K562 (cell line): ENCODE data around the gene ST7. TPM values are rescaled to one million over a fixed set of nuclear protein-coding genes. Genes with fewer than 3 reads are reported as not detected.

Experiments
- ATAC-seq: fragments of 200-7000 bp; cut with Tn5 transposase; 3 replicates; pipeline ENCODE4 v1.9.1; 2020; ENCODE audit warnings: moderate library complexity
- BruUV-seq: library from RNA; stranded (reverse); fragments of 400-500 nt; replicated peaks from 2 replicates; lab custom pipeline; 2021; lab: Mats Ljungman, UMichigan
- CTCF ChIA-PET: fragments of 300-600 bp; formaldehyde crosslinking; extraction: SDS; loops from one replicate; lab custom pipeline; 2021; ENCODE audit warnings: low intra/inter-chr PET ratio; lab: Yijun Ruan, JAX
- POLR2A ChIA-PET: fragments of 300-600, 350-650 bp; sonication (Branson Sonifier 250); formaldehyde crosslinking; extraction: SDS; loops from one replicate; lab custom pipeline; 2021; ENCODE audit warnings: antibody characterized with exemption, inconsistent platforms; lab: Yijun Ruan, JAX
- DNase-seq, 4 experiments: peaks; one replicate each; pipeline versions ENCODE4 v3.0.0 to v3.0.0-alpha.2; 2011 to 2018; ENCODE audit warnings: low spot score in 3 of 4, mixed read lengths in 3 of 4; ENCODE audit errors: extremely low read depth in 1 of 4
- FAIRE-seq: peaks from 2 replicates; lab custom pipeline; 2011; peaks lifted over from hg19 to GRCh38; lab: Jason Lieb, UNC
- H2AFZ ChIP-seq: 2 replicates; pipeline ENCODE4 v1.6.0; 2011; ENCODE audit warnings: low read depth, low read length, control low read depth, inconsistent platforms
- H3K27ac ChIP-seq: fragments of 200-600 bp; 3 replicates; pipeline ENCODE4 v1.8.0; 2011; ENCODE audit warnings: low read depth, mild to moderate bottlenecking, control low read depth, inconsistent platforms, low read length, moderate library complexity, mixed read lengths; ENCODE audit errors: extremely low read depth
- H3K27me3 ChIP-seq, 2 experiments: fragments of 300-600 bp in 1 of 2; 2 replicates in 1 of 2; 3 replicates in 1 of 2; pipeline versions ENCODE4 v1.6.0 to v1.8.0; 2011; ENCODE audit warnings: inconsistent platforms in 2 of 2, low read length in 2 of 2, mild to moderate bottlenecking in 1 of 2, mixed read lengths in 1 of 2, moderate library complexity in 1 of 2; ENCODE audit not compliant: control insufficient read depth in 2 of 2, insufficient read depth in 2 of 2
- H3K36me3 ChIP-seq: fragments of 300-600 bp; 3 replicates; pipeline ENCODE4 v1.8.0; 2011; ENCODE audit warnings: mild to moderate bottlenecking, low read length, inconsistent platforms; ENCODE audit not compliant: control insufficient read depth, insufficient read depth
- H3K4me1 ChIP-seq, 2 experiments: fragments of 200-600 bp in 1 of 2; replicated peaks in 1 of 2; 2 replicates in 1 of 2; 3 replicates in 1 of 2; pipeline versions ENCODE4 v1.5.1 to v1.8.0; 2011; ENCODE audit warnings: inconsistent platforms in 2 of 2, low read length in 2 of 2, mild to moderate bottlenecking in 1 of 2, mixed read lengths in 1 of 2, moderate library complexity in 1 of 2; ENCODE audit not compliant: control insufficient read depth in 2 of 2, insufficient read depth in 2 of 2
- H3K4me2 ChIP-seq: 2 replicates; pipeline ENCODE4 v1.6.1; 2011; ENCODE audit warnings: low read length, control low read depth, inconsistent platforms, mixed read lengths; ENCODE audit not compliant: insufficient read depth
- H3K4me3 ChIP-seq: fragments of 200-600 bp; sonication (generic), shearing (Covaris generic); 2 replicates; pipeline ENCODE4 v1.5.1; 2016; ENCODE audit warnings: control low read depth, inconsistent platforms
- H3K79me2 ChIP-seq: fragments of 200-600 bp; 3 replicates; pipeline ENCODE4 v1.8.0; 2011; ENCODE audit warnings: low read length, inconsistent platforms; ENCODE audit not compliant: control insufficient read depth, insufficient read depth
- H3K9ac ChIP-seq, 2 experiments: 2 replicates each; pipeline versions ENCODE4 v1.6.0 to v1.6.1; 2011; ENCODE audit warnings: low read depth in 2 of 2, low read length in 2 of 2, control low read depth in 1 of 2, inconsistent platforms in 1 of 2, mild to moderate bottlenecking in 1 of 2, mixed read lengths in 1 of 2; ENCODE audit not compliant: insufficient read depth in 1 of 2
- H3K9me1 ChIP-seq: one replicate; pipeline ENCODE4 v1.6.0; 2011; ENCODE audit warnings: inconsistent platforms, mild to moderate bottlenecking, low read length, moderate library complexity; ENCODE audit not compliant: control insufficient read depth, insufficient read depth
- H3K9me3 ChIP-seq: replicated peaks from 2 replicates; pipeline ENCODE4 v1.5.1; 2011; ENCODE audit warnings: low read depth, low read length, inconsistent platforms; ENCODE audit not compliant: control insufficient read depth, insufficient read depth
- H4K20me1 ChIP-seq: replicated peaks from 2 replicates; pipeline ENCODE4 v1.6.1; 2011; ENCODE audit warnings: low read length, inconsistent platforms, mixed read lengths; ENCODE audit not compliant: control insufficient read depth, insufficient read depth
- AFF1 ChIP-seq, 2 experiments: fragments of 450-650 bp; IDR thresholded peaks; 2 replicates each; pipeline ENCODE4 v1.6.1; 2018; ENCODE audit warnings: mild to moderate bottlenecking in 2 of 2, low read depth in 1 of 2; ENCODE audit not compliant: partially characterized antibody in 2 of 2
- ASH1L ChIP-seq: fragments of 450-650 bp; IDR thresholded peaks from 2 replicates; pipeline ENCODE4 v1.6.1; 2018; ENCODE audit warnings: borderline replicate concordance, mild to moderate bottlenecking, low read depth; ENCODE audit not compliant: partially characterized antibody
- CBX3 ChIP-seq, 2 experiments: IDR thresholded peaks; 1 replicate in 1 of 2; 2 replicates in 1 of 2; pipeline ENCODE4 v1.6.1; 2012; ENCODE audit warnings: inconsistent platforms in 2 of 2, low read length in 2 of 2, borderline replicate concordance in 1 of 2, control low read depth in 1 of 2
- CCAR2 ChIP-seq: fragments of 200-400 bp; formaldehyde crosslinking; IDR thresholded peaks from 2 replicates; pipeline ENCODE4 v1.6.1; 2017; ENCODE audit warnings: mild to moderate bottlenecking, low read depth, low read length
- CREB3 ChIP-seq: fragments of 450-650 bp; conservative IDR thresholded peaks from 2 replicates; pipeline ENCODE4 v1.6.1; 2016; ENCODE audit warnings: missing genetic modification characterization, low read depth, mild to moderate bottlenecking, missing compliant biosample characterization, moderate library complexity
- DNMT1 ChIP-seq: fragments of 450-650 bp; IDR thresholded peaks from 2 replicates; pipeline ENCODE4 v1.6.1; 2016; ENCODE audit warnings: antibody characterized with exemption, mild to moderate bottlenecking
- HMG20B ChIP-seq: fragments of 250-450 bp; sonication (Bioruptor Pico); IDR thresholded peaks from 2 replicates; pipeline ENCODE4 v1.5.0; 2021; ENCODE audit warnings: mild to moderate bottlenecking
- LCOR ChIP-seq: sonication (generic); formaldehyde crosslinking; IDR thresholded peaks from 2 replicates; pipeline ENCODE4 v1.8.0; 2022; ENCODE audit warnings: mild to moderate bottlenecking, missing genetic modification reagents
- NR4A1 ChIP-seq, 2 experiments: fragments of 250-450 bp in 1 of 2; fragments of 450-650 bp in 1 of 2; sonication (Bioruptor Pico) in 1 of 2; IDR thresholded peaks; 2 replicates each; pipeline versions ENCODE4 v1.4.0 to v1.6.1; 2016 to 2020; ENCODE audit warnings: mild to moderate bottlenecking in 2 of 2, missing compliant biosample characterization in 1 of 2, missing genetic modification characterization in 1 of 2, moderate library complexity in 1 of 2
- POLR2G ChIP-seq: fragments of 200-400 bp; formaldehyde crosslinking; IDR thresholded peaks from 2 replicates; pipeline ENCODE4 v1.6.1; 2017; ENCODE audit warnings: low read depth, mild to moderate bottlenecking, antibody characterized with exemption, low read length, moderate library complexity
- RFX7 ChIP-seq: fragments of 250-450 bp; sonication (Bioruptor Pico); IDR thresholded peaks from 2 replicates; pipeline ENCODE4 v1.5.1; 2021; ENCODE audit warnings: mild to moderate bottlenecking
- SRSF9 ChIP-seq: fragments of 200-400 bp; formaldehyde crosslinking; IDR thresholded peaks from 2 replicates; pipeline ENCODE4 v1.6.1; 2017; ENCODE audit warnings: low read depth, low read length, borderline replicate concordance
- ZNF140 ChIP-seq: fragments of 250-450 bp; sonication (Bioruptor Pico); IDR thresholded peaks from 2 replicates; pipeline ENCODE4 v1.8.0; 2021; ENCODE audit warnings: moderate library complexity, mild to moderate bottlenecking, inconsistent platforms
- ZNF232 ChIP-seq: sonication (generic); formaldehyde crosslinking; IDR thresholded peaks from 2 replicates; pipeline ENCODE4 v1.8.0; 2022; ENCODE audit warnings: mild to moderate bottlenecking, missing genetic modification reagents
- WGBS: fragments of 100-300 bp; shearing (Covaris generic); methylation state at CpG from one replicate; pipeline ENCODE4 v1.1.6; 2016; ENCODE audit warnings: low coverage, mixed read lengths; ENCODE audit not compliant: insufficient coverage; ENCODE audit errors: missing lambda C conversion rate; 5-methylcytosine and 5-hydroxymethylcytosine counted together
- in situ Hi-C: fragments of 300-500 bp; cut with MboI; formaldehyde crosslinking; loops from 4 replicates; pipeline ENCODE4 v1.15.0; 2018; ENCODE audit warnings: inconsistent platforms, mixed read lengths
- intact Hi-C: fragments of 100-400 bp; cut with micrococcal nuclease; formaldehyde crosslinking; loops from 2 replicates; pipeline ENCODE4 v1.14.2; 2022
- polyA plus RNA-seq, 8 experiments: library from polyadenylated mRNA; depleted of rRNA in 4 of 8; stranded (reverse) in 5 of 8; unstranded in 3 of 8; fragments of >200 nt; fragmentation: Nextera tagmentation in 2 of 8; fragmentation: Illumina TruSeq in 1 of 8; extraction: Ambion mirVana in 2 of 8; extraction: Trizol in 1 of 8; gene quantifications; 2 replicates each; pipeline versions ENCODE4 v1.2.1 to v1.2.3, GENCODE V29; 2011 to 2014; ENCODE audit warnings: inconsistent platforms in 1 of 8, missing spikeins in 1 of 8
- total RNA-seq, 7 experiments: library from RNA; depleted of rRNA in 6 of 7; stranded (reverse); fragments of >200 nt in 6 of 7; fragmentation: Illumina TruSeq in 2 of 7; extraction: Trizol in 2 of 7; gene quantifications; 2 replicates each; pipeline versions ENCODE4 v1.2.1 to v1.2.3, GENCODE V29; 2011 to 2021; ENCODE audit warnings: low replicate concordance in 1 of 7

Gene ST7
- total and polyA plus RNA-seq, 9 of the 15 experiments (the other 6 are each of a cell fraction or from before 2014, with no cell fraction given), result 23.9 to 56.3 (median 36.9) TPM

GRCh38 chr7:117217106-117218035, 264.1 kb downstream of the ST7 start:
- H3K9me1 ChIP-seq, result no peaks in the 10 kb centered on the region
- 76% methylated on average over 6 of the region's 6 CpGs for WGBS
- no peaks in the 10 kb centered on the region for H3K4me1 ChIP-seq
- H3K4me2 ChIP-seq, result no peak overlapping the region
- DNase-seq, result no peak
- no peak overlapping the region for H3K4me3 ChIP-seq
- H3K79me2 ChIP-seq, result no peaks in the 10 kb centered on the region
- H3K36me3 ChIP-seq, result peaks cover 65% of the 10 kb centered on the region; the same call in 2 of the 3 replicates
- no peak overlapping the region for H2AFZ ChIP-seq
- no TSS peak for BruUV-seq
- no peaks in the 10 kb centered on the region for H3K9me3 ChIP-seq
- intact Hi-C loops, result no loop called here
- no peak overlapping the region for H3K9ac ChIP-seq
- TF ChIP-seq ASH1L (no peak), AFF1 (IDR thresholded peaks at IDR 0.05; ENCODE audit: low read depth in 1 of 2, partially characterized antibody in 2 of 2) (no peak), CBX3 (IDR thresholded peaks at IDR 0.05; ENCODE audit: borderline replicate concordance in 1 of 2, low read length in 2 of 2) (no peak), SRSF9 (no peak), RFX7 (CRISPR knock-in tag) (no peak), ZNF140 (CRISPR knock-in tag) (no peak), CREB3 (tag) (no peak), CCAR2 (no peak), NR4A1 (CRISPR knock-in tag; IDR thresholded peaks at IDR 0.05) (no peak), NR4A1 (tag; IDR thresholded peaks at IDR 0.05) (no peak), HMG20B (CRISPR knock-in tag) (no peak), LCOR (CRISPR knock-in tag) (no peak), POLR2G (no peak), DNMT1 (no peak), ZNF232 (CRISPR knock-in tag) (no peak)
- TF ChIP-seq, all 486 proteins: peak for 0
- no peaks in the 10 kb centered on the region for H4K20me1 ChIP-seq
- no peaks in the 10 kb centered on the region for H3K27me3 ChIP-seq
- ATAC-seq (no peak), FAIRE-seq (no peak)
- ChIA-PET CTCF (no interaction called here), POLR2A (no interaction called here)
- in situ Hi-C loops, result no loop called here
- H3K27ac ChIP-seq, result no peak overlapping the region
